T47D (cell line): ENCODE results near the gene MSX1.

Source experiments
- DNase-seq, 2 experiments: peaks; one replicate each; pipeline versions ENCODE4 v3.0.0 to v3.0.0-alpha.2; 2011 to 2012; ENCODE audit warnings: low read depth in 1 of 2, low spot score in 1 of 2
- JUND ChIP-seq: IDR thresholded peaks from 2 replicates; pipeline ENCODE4 v1.6.1; 2012; ENCODE audit warnings: low read depth
- in situ Hi-C: cut with HindIII; loops from 2 replicates; pipeline ENCODE4 v1.10.0; 2016; ENCODE audit warnings: low sequenced_read_pairs, low pct_unique_long_range_greater_than_20kb

Gene MSX1

DNA sequence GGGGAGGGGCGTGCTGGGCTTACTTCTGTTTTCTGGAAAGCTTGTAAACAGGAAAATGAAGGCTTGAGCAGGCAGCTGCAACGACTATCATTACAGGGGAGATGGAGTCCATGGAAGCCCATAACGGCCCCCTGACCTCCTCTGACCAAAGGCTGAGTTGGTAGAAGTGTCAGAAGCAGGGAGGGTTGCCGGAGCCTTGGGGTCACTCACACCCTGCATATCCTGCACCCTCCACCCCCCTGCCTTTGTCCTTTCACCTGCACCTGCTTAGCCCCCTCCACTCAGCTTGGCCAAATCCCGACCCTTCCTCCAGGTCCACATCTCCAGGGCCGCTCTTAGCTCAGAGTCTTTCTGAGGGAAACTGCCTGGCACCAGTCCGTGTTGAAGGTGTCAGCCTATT is 12.5 kb upstream of the MSX1 start:
- TF ChIP-seq JUND: no peak
- in situ Hi-C loops: no loop called here
- DNase-seq: no peak

DNA sequence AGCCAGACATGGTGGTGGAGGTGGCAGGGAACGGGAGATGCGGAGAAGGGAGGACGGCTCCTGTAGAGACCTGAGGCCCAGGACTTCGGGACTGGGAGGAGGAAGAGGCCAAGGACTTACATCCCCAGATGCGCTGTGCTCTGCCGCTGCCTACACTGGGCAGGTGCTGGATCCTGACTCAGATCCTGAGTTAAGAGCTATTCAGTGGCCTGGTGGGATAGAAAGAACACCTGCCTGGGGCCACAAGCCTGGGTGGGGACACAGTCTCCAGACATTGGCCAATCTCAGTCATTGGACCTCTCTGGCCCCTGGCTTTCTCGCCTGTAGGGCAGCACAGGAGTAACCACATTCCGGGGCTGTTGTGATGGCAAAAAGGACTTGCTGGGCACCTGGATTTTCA is 10.9 kb upstream of the MSX1 start:
- in situ Hi-C loops: no loop called here
- no peak for TF ChIP-seq JUND
- DNase-seq: no peak

DNA sequence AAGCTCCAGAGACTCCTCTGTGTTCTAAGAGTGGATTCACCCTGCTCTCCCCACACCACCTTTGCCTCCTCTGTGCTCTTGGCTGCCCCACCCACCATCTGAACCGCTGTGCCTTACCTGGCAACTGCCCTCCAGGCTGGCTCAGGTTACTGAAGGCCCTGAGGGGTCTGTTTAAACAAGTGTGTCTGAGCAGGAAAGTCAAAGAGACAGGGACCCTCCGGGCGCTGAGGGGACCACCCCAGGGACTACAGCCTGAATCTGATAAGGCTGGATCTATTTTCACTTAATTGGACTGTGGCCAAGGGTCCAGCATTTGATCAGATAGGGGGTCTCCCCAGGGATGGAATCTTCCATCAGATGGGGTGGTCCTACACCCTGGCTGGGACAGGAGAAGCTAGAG is 10.4 kb upstream of the MSX1 start:
- in situ Hi-C loops: no loop called here
- no peak for TF ChIP-seq JUND
- no peak for DNase-seq

DNA sequence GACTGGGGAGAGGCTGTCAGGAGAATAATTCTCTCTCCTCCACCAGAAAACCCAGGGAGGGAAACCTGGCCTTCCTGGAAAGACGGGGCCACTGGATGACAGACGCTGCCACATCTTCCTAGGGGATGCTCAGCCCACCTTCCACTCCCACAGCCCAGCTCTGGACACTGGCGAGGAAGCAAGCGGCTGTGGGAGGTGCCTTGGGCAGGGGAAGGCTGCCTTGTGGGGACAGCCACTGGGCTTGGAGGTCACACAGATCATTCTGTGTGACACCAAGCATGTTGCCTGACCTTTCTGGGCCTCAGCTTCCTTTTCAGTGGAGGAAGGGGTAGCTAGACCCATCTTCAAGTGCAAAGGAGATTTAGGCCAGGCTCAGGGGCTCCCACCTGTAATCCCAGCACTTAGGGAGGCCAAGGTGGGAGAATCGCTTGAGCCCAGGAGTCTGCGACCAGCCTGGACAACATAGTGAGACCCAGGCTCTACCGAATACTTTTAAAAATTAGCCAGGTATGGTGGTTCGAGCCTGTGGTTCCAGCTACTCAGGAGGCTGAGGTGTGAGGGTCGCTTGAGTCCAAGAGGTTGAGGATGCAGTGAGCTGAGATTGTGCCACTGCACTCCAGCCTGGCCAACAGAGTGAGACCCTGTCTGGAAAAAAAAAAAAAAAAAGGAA is 9.8 kb upstream of the MSX1 start:
- no peak for DNase-seq
- no peak for TF ChIP-seq JUND
- in situ Hi-C loops: no loop called here

DNA sequence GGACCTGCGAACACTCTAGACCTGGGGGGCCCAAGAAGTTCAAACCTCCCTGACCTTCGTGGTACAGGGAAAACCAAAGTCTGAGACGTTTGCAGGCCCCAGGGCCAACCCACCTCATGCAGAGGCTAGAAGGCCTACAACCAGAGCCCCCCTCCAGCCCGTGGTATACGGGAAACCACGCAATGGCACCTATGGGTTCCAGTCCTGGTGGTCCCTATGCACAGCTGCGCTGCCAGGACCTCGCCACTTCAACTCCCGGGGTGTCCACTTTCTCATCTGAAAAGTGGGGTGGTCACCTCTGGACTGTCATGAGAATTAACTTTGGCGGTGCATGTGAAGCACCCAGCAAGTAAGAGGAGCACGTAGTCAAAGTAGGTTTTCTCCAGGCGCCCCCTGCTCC is 8.4 kb upstream of the MSX1 start:
- no peak for DNase-seq
- in situ Hi-C loops: no loop called here
- TF ChIP-seq JUND: no peak

DNA sequence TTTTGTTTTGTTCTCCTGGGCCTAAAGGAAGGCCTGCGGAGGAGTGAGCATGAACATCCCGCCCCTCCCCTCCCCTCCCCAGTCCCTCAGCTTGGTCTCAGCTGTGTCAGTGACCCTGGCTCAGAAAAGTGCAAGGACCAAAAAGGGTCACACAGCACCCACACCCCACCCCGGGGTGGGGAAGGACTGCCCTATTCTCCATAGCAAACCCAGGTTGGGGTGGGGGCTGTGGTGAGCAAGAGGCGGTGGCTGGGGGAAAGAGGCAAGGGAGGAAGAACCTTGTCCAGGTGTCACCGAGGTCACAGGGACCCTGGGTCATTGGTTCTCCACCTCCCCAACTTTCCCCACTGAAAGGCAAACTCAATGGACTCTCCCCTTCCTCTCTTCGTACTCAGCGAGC is 7.6 kb upstream of the MSX1 start:
- no peak for DNase-seq
- in situ Hi-C loops: no loop called here
- no peak for TF ChIP-seq JUND

DNA sequence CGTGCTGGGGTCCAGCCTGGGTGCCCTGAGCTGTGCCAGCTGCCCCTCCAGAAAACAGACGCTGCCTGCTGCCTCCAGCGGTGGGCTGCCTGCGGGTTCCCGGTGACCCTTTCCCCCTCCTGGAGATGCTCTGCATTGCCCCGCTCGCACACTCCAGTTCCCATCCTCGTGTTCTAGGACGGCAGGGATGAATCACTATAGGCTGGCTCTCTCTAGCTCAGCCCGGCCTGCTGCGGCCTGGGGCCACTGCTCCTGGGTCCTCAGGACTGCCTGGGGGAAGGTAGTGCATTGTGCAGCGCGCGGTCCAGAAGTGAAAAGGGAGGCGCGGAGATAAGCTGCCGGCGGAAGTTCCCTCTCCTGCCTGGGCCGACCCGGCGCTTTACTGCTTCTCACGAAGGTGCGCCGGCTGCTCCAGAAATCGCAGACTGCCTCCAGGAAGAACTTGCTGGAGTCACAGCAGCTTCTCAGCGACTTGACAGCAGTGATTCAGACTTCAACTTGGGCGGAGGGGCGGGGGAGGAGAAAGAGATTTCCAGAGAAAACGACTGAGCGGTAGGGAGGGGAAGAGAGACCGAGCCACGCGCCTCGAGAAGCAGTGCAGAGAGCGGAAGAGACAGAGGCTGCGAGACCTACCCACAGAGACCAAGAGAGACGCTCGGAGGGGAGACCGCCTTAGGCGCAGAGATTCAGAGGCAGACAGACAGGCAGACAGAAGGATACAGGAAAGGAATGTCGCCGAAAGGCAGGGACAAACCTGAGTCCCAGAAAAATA is 6.7 kb upstream of the MSX1 start:
- TF ChIP-seq JUND: no peak
- no peak for DNase-seq
- in situ Hi-C loops: no loop called here

DNA sequence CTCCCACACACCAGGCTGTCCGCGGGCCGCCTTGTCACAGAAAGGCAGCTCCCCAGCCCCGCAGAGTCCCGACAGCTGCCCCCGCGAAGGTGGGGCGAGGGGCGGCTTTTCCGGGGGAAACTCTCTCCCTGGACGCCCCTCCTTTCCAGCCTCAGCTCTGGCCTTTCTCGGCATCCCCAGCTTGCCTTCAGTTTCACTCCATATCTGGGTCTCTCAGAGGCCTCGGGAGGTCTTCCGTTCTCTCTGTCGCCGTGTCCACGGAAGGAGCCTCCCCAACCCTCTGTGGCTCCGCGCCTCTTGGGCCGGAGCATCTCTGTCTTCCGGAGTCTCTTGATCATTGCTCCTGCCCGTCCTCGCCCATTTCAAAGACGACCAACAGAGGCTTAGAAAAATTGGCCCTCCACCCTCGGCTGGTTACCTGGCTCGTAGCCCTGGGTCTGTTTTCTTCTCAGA is 6.1 kb upstream of the MSX1 start:
- TF ChIP-seq JUND: no peak
- DNase-seq: no peak
- in situ Hi-C loops: no loop called here

DNA sequence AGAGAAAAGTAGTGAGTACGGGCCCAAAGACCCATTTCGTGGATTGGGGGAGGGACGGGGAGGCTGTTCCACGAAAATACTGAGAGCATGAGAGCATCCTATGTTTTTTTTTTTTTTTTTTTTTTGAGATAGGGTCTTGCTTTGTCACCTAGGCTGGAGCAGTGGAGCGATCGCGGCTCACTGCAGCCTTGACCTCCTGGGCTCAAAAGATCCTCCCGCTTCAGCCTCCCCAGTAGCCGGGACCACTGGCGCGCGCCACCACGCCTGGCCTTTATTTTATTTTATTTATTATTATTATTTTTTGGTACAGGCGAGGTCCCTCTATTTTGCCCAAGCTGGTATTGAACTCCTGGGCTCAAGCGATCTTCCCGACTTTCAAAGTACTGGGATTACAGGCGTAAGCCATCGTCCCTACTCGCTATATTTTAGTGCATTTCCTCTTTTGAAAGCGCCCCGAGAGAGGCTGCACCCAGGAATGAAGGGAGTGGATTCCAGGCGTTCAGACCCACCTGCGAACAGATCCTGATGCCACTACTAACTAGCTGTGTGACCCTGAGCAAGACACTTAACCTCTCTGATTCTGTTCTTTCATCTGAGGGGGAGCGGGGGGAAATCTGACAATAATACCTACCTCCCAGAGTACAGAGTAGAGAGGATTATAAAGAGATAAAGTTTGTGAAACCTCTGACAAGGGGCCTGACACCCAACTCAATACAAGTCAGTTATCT is 5.4 kb upstream of the MSX1 start:
- in situ Hi-C loops: no loop called here
- no peak for TF ChIP-seq JUND
- no peak for DNase-seq

DNA sequence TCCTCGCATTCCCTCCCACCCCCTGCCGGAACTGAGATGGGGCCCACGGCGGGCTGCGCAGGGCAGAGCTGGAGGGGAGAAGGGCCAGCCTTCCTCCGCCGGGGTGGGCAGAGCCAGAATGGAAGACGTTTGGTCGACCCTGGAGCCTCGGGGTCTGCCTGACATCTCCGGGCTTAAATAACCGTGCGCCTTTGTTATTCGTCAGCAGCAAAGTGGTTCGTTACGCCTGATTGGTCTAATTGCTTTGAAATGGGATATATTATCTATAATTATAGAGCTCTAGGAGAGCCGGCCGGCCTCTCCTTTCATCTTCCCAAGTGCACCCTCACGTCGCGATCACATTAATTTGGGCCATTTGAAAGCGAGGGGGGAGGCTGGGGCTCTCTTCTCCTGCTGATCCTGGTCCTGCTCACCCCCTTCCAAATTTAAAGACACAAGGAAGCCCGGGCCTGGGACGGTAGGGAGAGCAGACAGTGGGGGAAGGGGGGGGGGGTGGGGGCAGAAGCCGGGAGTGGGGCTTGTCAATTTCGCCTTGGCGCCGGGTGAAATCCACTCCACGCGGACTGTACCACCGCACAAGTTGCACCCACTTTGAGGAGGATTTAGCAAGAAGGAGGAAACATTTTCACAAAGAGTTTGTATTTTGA is 4.7 kb upstream of the MSX1 start:
- no peak for TF ChIP-seq JUND
- no peak for DNase-seq
- in situ Hi-C loops: no loop called here

DNA sequence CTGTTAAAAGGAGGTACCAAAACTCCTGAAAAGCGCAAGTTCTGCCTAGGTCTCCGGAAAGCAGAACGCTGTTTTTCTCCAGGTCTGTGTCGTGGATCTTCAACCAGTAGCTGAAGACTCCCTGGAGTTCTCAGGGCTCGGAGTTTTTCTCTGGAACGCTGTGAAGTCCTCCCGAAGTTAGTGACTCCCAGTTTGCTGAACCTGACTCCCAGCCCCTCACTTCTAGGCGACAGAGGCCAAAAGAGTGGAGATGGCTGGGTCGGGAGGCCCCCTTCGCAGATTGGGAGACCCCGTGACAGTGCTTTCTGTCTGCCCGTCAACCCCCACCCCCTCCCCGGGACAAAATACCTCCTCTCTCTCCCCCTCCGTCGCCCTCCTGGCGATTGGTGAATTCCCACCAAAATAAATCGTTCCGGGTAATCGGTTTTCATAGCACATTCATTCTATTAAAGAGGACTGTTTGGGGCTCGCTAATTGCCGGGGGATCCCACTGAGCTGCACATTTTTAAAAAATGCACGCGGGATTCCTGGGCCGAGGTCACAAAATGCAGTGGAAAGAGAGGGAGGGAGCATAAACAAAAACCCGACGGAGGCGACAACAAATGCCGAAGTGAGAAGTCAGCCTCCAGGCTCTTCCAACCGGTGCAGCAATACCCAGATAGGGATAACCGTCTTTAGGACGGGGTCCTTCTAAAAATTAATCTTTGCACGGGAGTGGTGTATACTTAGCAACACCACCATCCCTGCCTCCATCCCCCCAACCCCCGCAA is 4.0 kb upstream of the MSX1 start:
- no peak for DNase-seq
- TF ChIP-seq JUND: no peak
- in situ Hi-C loops: no loop called here

DNA sequence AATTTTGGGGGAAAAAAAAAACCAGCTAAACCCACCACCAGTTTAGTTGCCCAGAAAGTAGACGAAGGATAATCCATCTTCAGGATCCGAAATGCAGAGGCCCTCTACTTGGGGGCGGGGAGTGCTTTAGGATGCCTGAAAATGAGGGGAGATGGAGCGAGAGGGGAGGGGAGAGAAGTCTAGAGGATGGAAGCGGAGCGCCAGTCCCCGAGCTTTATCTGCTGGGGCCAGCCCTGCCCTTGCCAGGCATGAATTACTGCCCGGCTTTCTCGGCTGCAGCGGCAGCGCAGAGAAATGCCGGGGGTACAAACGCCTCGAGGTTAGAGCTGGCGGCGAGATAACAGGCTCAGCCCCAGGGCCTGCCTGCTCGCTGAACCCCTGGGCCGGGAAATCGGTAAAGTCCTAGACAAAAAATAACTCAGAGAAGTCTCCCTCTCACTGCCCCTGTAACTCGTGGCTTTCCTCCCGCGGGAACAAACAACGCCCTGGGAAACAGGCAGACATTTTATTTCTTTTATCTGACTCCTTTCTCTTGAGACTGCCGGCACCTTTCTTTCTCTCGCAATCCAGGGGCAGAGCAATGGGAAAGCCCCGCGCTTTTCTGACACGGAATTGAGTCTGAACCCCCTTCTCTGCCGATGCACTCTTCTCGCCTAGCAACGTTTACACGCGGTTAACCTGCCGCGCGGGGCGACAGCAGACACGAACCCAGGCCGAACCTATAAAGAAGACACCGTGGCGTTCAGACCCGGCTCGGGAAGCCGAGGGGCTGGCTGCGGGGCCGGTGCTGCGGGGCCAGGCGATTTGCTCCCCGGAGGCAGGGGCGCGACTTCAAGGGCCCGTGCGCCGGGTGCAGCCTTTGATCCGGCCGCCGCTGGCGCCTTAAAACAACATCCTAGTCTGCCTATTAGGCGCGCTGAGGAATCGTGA is 3.1 kb upstream of the MSX1 start:
- in situ Hi-C loops: no loop called here
- TF ChIP-seq JUND: no peak
- DNase-seq: no peak
